HG03558 (cell line): ENCODE results near the gene QKI.

ENCODE experiments used
- ATAC-seq: cut with Tn5 transposase; IDR thresholded peaks from one replicate; pipeline ENCODE4 v1.9.1; 2021; ENCODE audit warnings: moderate number of reproducible peaks; ENCODE audit not compliant: unreplicated experiment; ENCODE audit errors: extremely low read depth

QKI gene

DNA sequence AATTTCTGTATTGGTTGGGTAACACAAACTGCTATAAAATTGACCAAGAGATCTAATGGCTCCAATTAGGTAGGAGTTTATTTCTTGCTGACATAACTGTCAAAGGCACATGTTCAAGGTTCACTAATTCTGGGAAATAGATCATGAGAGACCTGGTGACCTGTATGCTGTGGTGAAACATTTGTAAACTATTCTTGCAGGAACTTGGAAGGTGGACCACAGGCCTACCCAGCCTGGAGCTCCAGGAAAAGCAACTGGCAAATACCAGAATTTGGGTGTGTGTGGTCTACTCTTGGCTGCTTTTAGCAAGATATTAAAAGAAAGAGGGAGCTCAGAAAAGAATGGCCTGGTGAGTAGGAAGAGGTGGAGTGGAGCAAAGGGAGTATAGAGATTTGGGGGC lies 184.6 kb downstream of the QKI start:
- ATAC-seq = no peak

DNA sequence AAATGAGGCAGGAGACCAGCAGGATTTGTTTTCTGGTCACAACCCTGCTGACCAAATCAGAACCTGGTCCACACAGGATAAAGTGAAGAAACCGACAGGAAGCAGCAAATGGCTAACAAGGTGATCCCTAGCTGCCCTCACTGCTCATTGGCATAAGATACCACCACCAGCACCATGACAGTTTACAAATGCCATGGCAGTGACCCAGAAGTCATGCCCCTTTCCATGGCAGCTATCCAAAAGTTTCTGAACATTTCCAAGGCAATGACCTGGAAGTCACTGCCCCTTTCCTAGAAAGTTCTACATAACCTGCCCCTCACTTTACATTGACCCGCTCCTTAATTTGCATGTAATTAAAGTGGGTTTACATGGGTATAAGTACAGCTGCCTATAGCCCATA lies 185.2 kb downstream of the QKI start:
- ATAC-seq = no peak

DNA sequence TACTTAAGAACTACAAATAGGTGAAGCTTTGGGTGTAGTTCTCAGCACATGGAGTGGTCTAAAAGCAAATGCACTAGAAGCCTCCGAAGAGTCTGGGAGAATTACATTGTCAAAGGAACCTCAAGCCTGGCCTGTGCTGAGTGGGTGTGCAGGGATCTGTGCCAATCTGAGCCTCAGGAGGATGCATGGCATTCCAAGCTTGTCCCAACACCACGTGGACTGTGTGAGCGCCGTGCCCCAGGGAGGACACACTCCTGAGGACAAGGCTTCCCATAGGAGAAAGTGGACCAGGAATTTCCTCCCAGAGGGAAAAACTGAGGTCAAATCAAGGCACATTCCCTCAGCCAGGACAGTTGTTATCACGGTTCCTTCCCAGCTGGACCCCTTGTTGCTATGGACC lies 185.8 kb downstream of the QKI start:
- no peak for ATAC-seq

DNA sequence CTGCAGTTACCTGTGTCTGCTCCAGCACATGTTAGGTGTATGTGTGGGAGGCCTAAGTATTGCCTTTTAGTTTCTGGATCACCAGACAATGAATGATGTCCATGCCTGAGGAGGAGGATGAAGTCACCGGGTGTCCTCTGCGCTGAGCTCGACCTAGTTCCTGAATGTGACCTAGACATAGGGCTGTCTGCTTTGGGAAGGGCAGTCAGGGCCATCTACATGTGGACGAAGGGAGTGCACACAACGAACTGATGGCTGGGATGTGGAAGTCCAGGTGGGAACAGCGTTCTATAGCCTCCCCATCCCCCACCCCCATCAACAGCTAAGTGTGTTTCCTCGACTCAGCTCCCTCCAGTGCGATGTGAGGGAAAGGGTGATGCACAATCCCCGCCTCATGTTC lies 186.3 kb downstream of the QKI start:
- no peak for ATAC-seq

DNA sequence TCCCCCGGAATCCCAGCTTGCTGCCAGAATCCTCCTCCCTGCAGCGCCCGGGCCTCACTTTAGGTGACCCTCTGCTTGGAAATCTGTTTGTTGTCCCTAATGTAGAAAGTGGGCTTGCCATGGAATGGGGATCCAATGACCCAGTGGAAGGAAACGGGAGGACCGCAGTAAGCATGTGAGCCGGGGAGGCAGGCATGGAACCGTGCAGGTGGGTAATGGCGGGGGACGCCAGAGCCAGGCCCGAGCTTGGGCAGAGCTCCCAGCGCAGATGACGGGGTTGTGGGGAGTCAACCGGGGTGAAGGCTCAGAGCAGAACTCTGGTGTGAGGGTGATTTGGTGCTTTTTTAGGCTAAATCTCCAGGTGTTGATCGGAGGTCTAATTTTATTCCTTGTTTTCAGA lies 188.3 kb downstream of the QKI start:
- ATAC-seq = no peak

DNA sequence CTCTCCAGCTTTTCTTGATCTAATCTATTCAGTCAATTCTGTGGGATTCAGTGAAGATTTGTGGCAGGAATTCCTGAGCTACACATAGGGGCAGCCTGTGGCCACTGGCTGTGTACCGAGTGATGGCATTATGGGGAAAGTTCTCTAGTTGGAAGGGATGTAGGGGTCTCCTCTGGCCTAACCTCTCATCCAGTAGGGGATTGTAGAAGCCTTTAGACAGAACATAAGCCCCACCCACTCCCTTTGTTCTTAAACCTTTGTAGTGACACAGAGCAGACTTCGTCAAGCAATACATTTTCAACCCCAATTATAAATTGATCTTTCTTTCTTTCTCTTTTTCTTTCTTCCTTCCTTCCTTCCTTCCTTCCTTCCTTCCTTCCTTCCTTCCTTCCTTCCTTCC lies 188.9 kb downstream of the QKI start:
- no peak for ATAC-seq

DNA sequence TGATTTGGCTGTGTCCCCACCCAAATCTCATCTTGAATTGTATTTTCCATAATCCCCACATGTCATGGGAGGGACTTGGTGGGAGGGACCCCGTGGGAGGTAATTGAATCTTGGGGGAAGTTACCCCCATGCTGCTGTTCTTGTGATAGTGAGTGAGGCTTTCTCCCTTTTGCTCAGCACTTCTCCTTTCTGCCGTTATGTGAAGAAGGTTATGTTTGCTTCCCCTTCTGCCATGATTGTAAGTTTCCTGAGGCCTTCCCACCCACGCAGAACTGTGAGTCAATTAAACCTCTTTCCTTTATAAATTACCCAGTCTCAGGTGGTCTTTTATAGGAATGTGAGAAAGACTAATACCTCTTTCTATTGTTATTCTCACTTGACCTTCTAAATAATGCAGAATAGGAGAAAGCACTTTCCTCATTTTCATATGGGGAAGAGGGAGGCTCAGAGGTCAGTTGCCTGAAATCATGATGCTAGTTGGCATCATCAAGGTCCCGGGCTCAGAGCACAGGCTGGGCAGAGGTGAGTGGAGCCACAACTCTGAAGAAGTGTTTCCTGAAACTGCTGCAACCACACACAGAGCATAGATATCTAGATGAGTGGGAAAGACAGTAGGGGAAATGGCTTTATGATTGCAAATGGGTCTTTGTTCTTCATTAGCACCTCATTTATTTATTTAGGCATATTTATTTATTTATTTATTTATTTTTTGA lies 191.0 kb downstream of the QKI start:
- no peak for ATAC-seq

DNA sequence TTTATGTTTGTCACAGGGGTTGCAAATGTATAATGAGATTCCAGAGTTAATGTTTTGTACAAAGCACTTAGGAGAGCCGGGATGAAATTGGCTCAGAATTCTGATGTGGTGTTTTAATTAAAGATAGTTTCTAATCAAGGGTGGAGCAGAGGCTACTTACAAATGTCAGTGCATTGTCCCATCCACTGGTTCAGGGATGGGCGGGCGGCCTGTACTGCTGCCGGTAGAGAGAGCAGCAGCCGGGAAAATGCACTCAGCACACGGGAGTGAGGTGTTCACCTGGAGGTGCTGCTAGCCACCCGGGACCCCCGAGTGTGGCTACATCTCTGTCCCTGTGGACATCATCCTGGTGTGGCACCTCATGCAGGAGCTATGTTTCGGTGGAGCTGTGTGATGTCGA lies 193.3 kb downstream of the QKI start:
- no peak for ATAC-seq

DNA sequence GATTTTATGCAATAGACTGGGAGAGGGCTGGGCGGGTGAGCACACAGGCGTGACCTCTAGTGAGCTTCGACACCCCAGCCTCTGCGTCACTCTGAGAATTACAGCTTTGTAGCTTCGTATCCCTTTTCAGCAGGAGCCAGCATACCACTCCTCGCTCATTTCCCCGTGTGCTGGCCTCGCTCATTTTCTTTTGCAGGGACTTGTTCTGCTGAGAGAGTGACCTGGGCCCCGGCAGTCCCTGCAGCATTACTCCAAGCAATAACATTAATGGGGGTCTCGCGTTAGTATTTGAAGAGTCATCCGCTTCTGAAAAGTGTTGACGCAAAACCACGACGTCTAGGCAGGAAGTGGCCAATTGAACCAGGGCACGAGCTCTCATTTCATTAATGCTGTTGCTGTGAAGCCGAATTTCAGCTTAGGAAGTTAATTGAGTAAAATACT lies 193.7 kb downstream of the QKI start:
- no peak for ATAC-seq

DNA sequence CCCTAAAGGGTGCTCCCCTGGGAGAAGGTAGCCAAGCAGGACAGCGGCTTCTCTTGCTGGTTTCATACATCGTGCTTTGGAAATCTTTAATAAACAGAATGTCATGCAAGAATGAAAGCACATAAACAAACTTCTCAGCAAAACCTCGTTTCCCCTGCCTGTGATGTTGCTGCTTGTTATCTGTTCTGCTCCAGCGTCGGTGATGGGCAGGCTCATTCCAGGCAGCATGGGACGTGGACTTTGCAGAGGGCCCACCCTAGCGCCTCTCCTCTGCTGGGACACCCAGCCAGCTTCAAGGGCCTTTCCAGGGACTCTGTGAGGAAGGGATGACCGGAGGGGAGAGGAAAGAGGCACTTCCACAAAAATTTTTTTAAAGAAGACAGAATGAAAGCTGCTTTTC lies 197.7 kb downstream of the QKI start:
- no peak for ATAC-seq

DNA sequence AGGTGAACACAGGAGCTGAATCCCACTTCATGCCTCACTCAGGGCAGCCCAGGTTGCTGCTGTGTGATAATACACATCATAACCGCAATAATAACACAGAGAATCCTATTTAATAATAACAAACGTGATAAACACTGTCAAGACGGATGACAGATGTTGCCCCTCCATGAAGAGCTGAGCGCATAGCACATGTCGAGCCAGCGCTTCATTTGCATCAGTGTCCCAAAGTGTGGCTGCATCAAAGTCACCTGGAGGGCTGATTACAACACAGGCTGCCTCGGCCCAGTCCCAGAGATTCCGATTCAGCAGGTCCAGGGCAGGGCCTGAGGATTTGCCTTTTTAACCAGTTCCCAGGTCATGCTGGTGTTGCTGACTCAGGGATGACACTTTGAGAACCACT lies 198.5 kb downstream of the QKI start:
- no peak for ATAC-seq

DNA sequence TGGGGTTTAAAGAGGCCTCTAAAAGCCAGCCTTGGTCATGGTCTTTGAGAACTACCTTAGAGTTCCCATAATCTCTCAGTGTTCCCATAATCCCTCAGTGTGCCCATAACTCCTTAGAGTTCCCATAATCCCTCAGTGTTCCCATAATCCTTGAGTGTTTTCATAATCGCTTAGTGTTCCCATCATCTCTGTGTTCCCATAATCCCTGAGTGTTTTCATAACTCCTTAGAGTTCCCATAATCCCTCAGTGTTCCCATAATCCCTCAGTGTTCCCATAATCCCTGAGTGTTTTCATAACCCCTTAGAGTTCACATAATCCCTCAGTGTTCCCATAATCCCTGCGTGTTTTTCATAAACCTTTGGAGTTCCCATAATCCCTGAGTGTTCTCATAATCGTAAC lies 199.2 kb downstream of the QKI start:
- ATAC-seq = no peak

DNA sequence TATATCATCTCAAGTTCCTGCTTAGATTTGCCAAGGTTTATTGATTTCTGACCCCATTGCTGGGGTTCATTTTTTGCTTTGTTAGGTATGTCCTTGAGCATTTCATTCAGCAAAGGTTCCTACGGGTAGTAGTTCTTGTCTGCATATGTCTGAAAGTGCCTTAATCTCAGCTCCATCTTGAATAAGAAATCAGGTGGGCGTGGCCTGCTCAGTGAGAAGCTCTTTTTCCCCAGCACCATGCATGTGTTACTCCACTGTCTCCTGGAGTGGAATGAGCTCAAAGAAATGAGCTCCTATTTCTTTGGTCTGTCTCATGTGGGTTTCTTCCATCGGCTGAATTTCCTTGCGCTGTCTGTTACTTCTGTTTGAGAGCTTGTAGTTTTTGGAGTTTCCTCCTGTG lies 201.9 kb downstream of the QKI start:
- ATAC-seq = no peak

DNA sequence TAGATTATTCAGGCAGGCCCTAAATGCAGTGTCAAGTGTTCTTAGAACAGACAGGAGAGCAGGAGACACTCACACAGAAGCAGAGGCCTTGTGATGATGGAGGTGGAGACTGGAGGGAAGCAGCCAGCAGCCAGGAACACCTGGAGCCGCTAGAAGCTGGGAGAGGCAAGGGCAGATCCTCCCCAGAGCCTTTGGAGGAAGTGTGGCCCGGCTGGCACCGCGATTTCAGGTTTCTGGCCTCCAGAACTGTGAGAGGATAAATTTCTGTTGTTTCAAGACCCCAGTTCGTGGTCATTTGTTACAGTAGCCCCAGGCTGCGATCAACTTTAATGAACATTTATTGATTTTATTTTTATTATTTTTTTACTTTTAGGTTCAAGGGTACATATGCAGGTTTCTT lies 203.0 kb downstream of the QKI start:
- ATAC-seq = no peak

DNA sequence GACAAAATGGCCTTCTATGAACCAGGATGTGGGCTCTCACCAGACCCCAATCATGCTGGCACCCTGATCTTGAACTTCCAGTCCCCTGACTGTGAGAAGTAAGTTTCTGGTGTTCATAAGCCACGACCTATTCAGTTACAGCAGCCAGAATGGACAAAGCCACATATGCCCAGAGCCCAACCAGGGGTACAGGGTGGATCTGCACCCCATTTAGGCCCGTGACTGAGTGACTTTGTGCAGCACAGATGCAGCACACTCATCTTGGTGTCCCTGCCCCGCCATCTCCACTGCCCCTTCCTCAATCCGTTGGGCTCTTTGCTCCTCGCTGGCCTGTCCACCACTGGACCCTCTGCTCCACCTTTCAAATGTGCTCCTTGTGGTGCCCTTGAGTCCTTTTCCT lies 205.6 kb downstream of the QKI start:
- no peak for ATAC-seq

DNA sequence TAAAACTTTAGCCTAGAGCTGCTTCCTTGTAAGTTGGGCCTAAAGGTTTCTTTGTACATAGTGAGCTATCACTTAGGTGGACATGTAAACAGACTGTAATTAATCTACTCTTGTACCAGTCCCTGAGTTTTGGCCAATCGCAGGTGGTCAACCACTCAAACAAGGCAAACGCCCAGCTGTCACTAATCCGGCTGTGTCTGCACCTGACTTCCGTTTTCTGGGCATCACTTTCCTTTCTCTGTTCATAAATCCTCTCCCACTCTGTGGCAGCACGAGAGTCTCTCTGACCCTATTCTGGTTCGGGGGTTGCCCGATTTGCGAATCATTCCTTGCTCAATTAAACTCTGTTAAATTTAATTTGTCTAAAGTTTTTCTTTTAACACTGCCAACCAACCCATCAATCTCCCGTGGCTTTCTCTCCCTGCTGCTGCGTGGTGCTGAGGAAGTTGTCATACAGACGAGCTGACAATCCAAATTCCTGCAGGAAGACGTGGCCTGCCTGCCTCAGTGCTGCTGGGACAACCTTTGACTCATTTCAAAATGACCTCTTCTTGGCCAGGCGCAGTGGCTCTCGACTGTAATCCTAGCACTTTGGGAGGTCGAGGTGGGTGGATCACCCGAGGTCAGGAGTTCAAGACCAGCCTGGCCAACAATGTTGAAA lies 206.3 kb downstream of the QKI start:
- ATAC-seq = no peak

DNA sequence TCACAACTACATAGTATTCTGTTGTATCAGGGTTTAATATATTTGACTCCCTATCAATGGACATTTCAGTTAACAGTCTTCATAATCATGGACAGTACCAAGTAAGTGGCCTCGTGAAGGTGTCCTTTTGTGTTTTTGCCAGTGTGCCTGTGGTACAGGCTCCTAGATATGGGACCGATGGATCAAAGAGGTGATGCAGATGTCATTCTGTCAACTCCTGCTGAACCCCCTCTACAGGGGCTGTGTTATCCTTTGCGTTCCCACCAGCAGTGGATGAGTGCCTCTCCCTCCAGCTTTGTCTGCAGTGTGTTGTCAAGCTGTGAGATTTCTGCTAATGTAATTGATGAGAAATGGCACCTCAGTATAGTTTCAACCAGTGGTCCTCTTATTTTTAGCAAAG lies 210.7 kb downstream of the QKI start:
- ATAC-seq = no peak

DNA sequence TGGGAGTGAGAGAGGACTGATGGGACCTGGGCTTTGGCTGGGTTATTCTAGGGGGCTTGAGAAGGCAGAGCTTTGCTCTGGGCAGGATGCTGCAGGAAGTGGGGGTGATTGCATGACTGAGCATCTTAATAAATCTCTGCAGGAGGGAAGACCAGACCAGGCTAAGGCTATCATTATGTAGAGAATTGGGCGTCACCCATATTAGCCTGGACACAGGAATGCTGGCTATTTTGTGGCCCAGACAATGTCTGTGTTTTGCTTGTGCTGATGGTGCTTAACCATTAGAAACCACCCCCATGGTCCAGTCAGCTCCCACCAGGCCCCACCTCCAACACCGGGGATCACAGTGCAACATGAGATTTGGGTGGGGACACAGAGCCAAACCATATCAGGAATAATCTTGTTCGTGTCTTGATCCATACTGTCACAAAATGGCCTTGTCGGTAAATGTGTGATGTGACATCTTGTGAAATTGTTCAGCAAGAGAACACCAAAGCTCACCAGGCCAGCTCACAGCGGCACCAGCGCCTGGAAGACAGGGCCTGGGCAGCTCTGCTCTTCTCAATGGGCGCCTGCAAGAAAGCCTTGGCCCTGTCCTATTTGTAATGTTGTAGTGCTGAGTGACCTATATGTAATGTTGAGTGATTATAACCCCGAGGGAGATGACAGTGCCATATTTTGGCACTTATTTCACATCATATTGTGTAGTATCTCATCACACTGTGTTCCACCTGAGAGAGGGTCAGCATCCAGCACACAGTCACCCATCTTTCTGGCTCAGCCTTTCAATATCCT lies 211.8 kb downstream of the QKI start:
- no peak for ATAC-seq

DNA sequence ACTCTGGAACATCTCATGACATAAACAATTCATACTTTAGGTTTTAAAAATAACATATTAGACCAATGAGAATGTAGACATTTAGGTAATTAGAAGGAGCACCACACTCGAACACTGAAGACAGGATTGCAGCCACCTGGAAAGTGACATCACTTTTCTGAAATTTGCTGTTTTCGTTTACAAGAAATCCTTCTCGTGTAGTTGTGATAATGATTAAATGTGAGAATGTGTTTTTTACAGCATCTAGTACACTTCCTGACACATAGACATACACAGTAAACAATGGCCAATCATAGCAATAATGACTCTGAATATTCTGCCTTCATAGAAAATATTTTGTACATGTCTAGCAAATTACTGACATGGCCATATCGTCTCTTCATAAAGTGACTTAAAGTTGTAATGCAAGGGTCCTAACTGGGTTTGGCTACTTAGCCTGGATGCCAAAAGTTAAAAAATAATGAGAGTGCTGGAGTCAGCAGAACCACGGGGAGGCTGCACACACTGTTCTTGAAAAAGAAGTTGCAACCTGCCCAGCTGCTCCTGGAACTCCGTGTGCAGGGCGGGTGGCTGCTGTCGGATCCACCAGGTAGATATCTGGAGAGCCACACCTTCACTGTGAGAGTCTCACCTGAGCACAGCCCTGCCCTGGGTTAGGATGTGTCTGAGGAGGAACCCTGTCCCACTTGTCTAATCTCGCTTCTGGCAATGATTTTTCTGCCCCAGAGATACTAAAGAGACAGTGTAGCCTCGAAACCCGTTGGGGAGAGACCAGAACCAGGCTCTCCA lies 212.9 kb downstream of the QKI start:
- no peak for ATAC-seq
